C4-2B (cell line): Measurements from ENCODE around the gene ADAT1.

Experiments
- CTCF ChIP-seq: fragments of 450-650 bp; conservative IDR thresholded peaks from 2 replicates; pipeline ENCODE4 v1.5.1; 2017; ENCODE audit warnings: mild to moderate bottlenecking
- ZFX ChIP-seq: fragments of 450-650 bp; IDR thresholded peaks from 2 replicates; pipeline ENCODE4 v1.6.1; 2017

- no peak for TF ChIP-seq CTCF
- no peak for TF ChIP-seq ZFX
Observed at GRCh38 chr16:75588716-75589115, 34.4 kb downstream of the ADAT1 start.
